ENCODE data around the gene RAB7B. TPM values are rescaled to one million over a fixed set of nuclear protein-coding genes. Genes with fewer than 3 reads are reported as not detected.

Gene RAB7B
- total and polyA plus RNA-seq, 2 experiments from 2014 or later: 7.1 to 7.6 TPM

- no peak overlapping the region for H3K27ac ChIP-seq
- H3K9me3 ChIP-seq (ENCODE audit: low read depth): no peaks in the 10 kb centered on the region
- 77 to 82% methylated on average over 9 of the region's 9 CpGs for WGBS, 2 experiments (ENCODE audit: low coverage in 1 of 2, low lambda C conversion rate in 2 of 2, missing lambda C conversion rate in 2 of 2)
- in situ Hi-C loops (cut with MboI): no loop called here
- no peaks in the 10 kb centered on the region for H3K9me2 ChIP-seq (ENCODE audit: insufficient read depth)
- no peaks in the 10 kb centered on the region for H3K36me3 ChIP-seq (ENCODE audit: low read depth)
- TF ChIP-seq EZH2 (IDR thresholded peaks at IDR 0.05; ENCODE audit: insufficient read depth, poor library complexity, severe bottlenecking) (no peak), EZH2phosphoT487 (IDR thresholded peaks at IDR 0.05; ENCODE audit: insufficient read depth, low read depth) (no peak)
- no peak overlapping the region for H2AFZ ChIP-seq
- H4K20me1 ChIP-seq (ENCODE audit: insufficient read depth): no peaks in the 10 kb centered on the region
- DNase-seq: peak; percentile 35
- no peaks in the 10 kb centered on the region for H3K79me2 ChIP-seq (ENCODE audit: insufficient read depth)
- H3K4me1 ChIP-seq (ENCODE audit: insufficient read depth): peaks cover 23% of the 10 kb centered on the region
- H3K9ac ChIP-seq: no peak overlapping the region
- no peak overlapping the region for H3K4me2 ChIP-seq (ENCODE audit: unreplicated experiment)
- H3F3A ChIP-seq (ENCODE audit: insufficient read depth): peaks cover 18% of the 10 kb centered on the region
- no peak overlapping the region for H3K4me3 ChIP-seq
- H3K27me3 ChIP-seq (replicated peaks; ENCODE audit: insufficient read depth): no peaks in the 10 kb centered on the region
These were observed 41.0 kb downstream of the RAB7B start for GRCh38 chr1:205961991-205962820.

- 10 to 33% methylated on average over 2 of the region's 2 CpGs for whole genome bisulfite sequencing, 2 experiments (ENCODE audit: low coverage in 1 of 2, low lambda C conversion rate in 2 of 2, missing lambda C conversion rate in 2 of 2)
- DNase-seq: peak; percentile 45
- H2AFZ ChIP-seq: no peak overlapping the region
These were observed 41.8 kb downstream of the RAB7B start for GRCh38 chr1:205961405-205961804.

GRCh38 chr1:205959789-205960188 lies 43.4 kb downstream of the RAB7B start:
- H3K9ac ChIP-seq: no peak overlapping the region
- H3K4me2 ChIP-seq (ENCODE audit: unreplicated experiment): no peak overlapping the region
- H3K27me3 ChIP-seq (replicated peaks; ENCODE audit: insufficient read depth): no peaks in the 10 kb centered on the region
- H3K4me1 ChIP-seq (ENCODE audit: insufficient read depth): peaks cover 23% of the 10 kb centered on the region
- in situ Hi-C loops (cut with MboI): no loop called here
- H3K27ac ChIP-seq: no peak overlapping the region
- no peaks in the 10 kb centered on the region for H3K9me3 ChIP-seq (ENCODE audit: low read depth)
- no peaks in the 10 kb centered on the region for H3K9me2 ChIP-seq (ENCODE audit: insufficient read depth)
- H3F3A ChIP-seq (ENCODE audit: insufficient read depth): peaks cover 18% of the 10 kb centered on the region
- H3K79me2 ChIP-seq (ENCODE audit: insufficient read depth): no peaks in the 10 kb centered on the region
- DNase-seq: no peak
- H4K20me1 ChIP-seq (ENCODE audit: insufficient read depth): no peaks in the 10 kb centered on the region
- 68 to 75% methylated on average over 4 of the region's 4 CpGs for WGBS, 2 experiments (ENCODE audit: low coverage in 1 of 2, low lambda C conversion rate in 2 of 2, missing lambda C conversion rate in 2 of 2)
- H3K36me3 ChIP-seq (ENCODE audit: low read depth): no peaks in the 10 kb centered on the region
- H3K4me3 ChIP-seq: no peak overlapping the region
- TF ChIP-seq EZH2 (IDR thresholded peaks at IDR 0.05; ENCODE audit: insufficient read depth, poor library complexity, severe bottlenecking) (no peak), EZH2phosphoT487 (IDR thresholded peaks at IDR 0.05; ENCODE audit: insufficient read depth, low read depth) (no peak)
- H2AFZ ChIP-seq: no peak overlapping the region

More at GRCh38 chr1:205961405-205961804, 41.8 kb downstream of the RAB7B start:
- Histone ChIP-seq H3K27me3 (replicated peaks; ENCODE audit: insufficient read depth) (no peaks in the 10 kb centered on the region), H3K79me2 (ENCODE audit: insufficient read depth) (no peaks in the 10 kb centered on the region), H3K4me3 (no peak overlapping the region), H3K27ac (no peak overlapping the region), H3K9ac (no peak overlapping the region), H3K4me2 (ENCODE audit: unreplicated experiment) (no peak overlapping the region), H3K4me1 (ENCODE audit: insufficient read depth) (peaks cover 23% of the 10 kb centered on the region), H3F3A (ENCODE audit: insufficient read depth) (peaks cover 18% of the 10 kb centered on the region), H3K9me2 (ENCODE audit: insufficient read depth) (no peaks in the 10 kb centered on the region), H3K36me3 (ENCODE audit: low read depth) (no peaks in the 10 kb centered on the region), H3K9me3 (ENCODE audit: low read depth) (no peaks in the 10 kb centered on the region), H4K20me1 (ENCODE audit: insufficient read depth) (no peaks in the 10 kb centered on the region)
- in situ Hi-C loops (cut with MboI): no loop called here
- TF ChIP-seq EZH2phosphoT487 (IDR thresholded peaks at IDR 0.05; ENCODE audit: insufficient read depth, low read depth) (no peak), EZH2 (IDR thresholded peaks at IDR 0.05; ENCODE audit: insufficient read depth, poor library complexity, severe bottlenecking) (no peak)

GRCh38 chr1:205955499-205955898 lies 47.7 kb downstream of the RAB7B start:
- Histone ChIP-seq H3K4me3 (no peak overlapping the region), H3K9ac (no peak overlapping the region), H3K36me3 (ENCODE audit: low read depth) (no peaks in the 10 kb centered on the region), H3K9me2 (ENCODE audit: insufficient read depth) (no peaks in the 10 kb centered on the region), H3K4me2 (ENCODE audit: unreplicated experiment) (no peak overlapping the region), H3K9me3 (ENCODE audit: low read depth) (no peaks in the 10 kb centered on the region), H3F3A (ENCODE audit: insufficient read depth) (peaks cover 6% of the 10 kb centered on the region), H4K20me1 (ENCODE audit: insufficient read depth) (no peaks in the 10 kb centered on the region), H3K79me2 (ENCODE audit: insufficient read depth) (no peaks in the 10 kb centered on the region), H3K27me3 (replicated peaks; ENCODE audit: insufficient read depth) (no peaks in the 10 kb centered on the region), H3K4me1 (ENCODE audit: insufficient read depth) (peaks cover 19% of the 10 kb centered on the region), H3K27ac (no peak overlapping the region), H2AFZ (no peak overlapping the region)
- in situ Hi-C loops (cut with MboI): no loop called here
- no peak for TF ChIP-seq EZH2phosphoT487 (IDR thresholded peaks at IDR 0.05; ENCODE audit: insufficient read depth, low read depth)
- no peak for TF ChIP-seq EZH2 (IDR thresholded peaks at IDR 0.05; ENCODE audit: insufficient read depth, poor library complexity, severe bottlenecking)
- DNase-seq: no peak
- 54 to 57% methylated on average over 1 of the region's 1 CpG for WGBS, 2 experiments (ENCODE audit: low coverage in 1 of 2, low lambda C conversion rate in 2 of 2, missing lambda C conversion rate in 2 of 2)

All from GM23248 (cell line).